ENCODE measurements around the gene EXOSC2. TPM values are rescaled to one million over a fixed set of nuclear protein-coding genes. Genes with fewer than 3 reads are reported as not detected.

EXOSC2 gene
- total RNA-seq, 3 donors from 2014 or later = 112 to 116 (median 113) TPM

GRCh38 chr9:130728721-130729120 lies 35.1 kb downstream of the EXOSC2 start:
- H3K9me3 Mint-ChIP-seq = no peaks in the 10 kb centered on the region
- peaks cover 5% of the 10 kb centered on the region for H3K36me3 Mint-ChIP-seq (ENCODE audit: insufficient read depth)
- no peak overlapping the region for H3K4me3 Mint-ChIP-seq
- H3K27me3 Mint-ChIP-seq (ENCODE audit: low read depth) = no peaks in the 10 kb centered on the region
- DNase-seq (no peak), ATAC-seq (no peak)
- H3K4me1 Mint-ChIP-seq (ENCODE audit: low read depth) = peaks cover 15% of the 10 kb centered on the region

GRCh38 chr9:130729145-130729544 lies 35.6 kb downstream of the EXOSC2 start:
- DNase-seq (no peak), ATAC-seq (no peak)
- Mint-ChIP-seq H3K27me3 (ENCODE audit: low read depth) (no peaks in the 10 kb centered on the region), H3K36me3 (ENCODE audit: insufficient read depth) (peaks cover 5% of the 10 kb centered on the region), H3K4me1 (ENCODE audit: low read depth) (peaks cover 15% of the 10 kb centered on the region), H3K9me3 (no peaks in the 10 kb centered on the region), H3K4me3 (no peak overlapping the region)

GRCh38 chr9:130731355-130731754 lies 37.8 kb downstream of the EXOSC2 start:
- ATAC-seq = no peak
- no peaks in the 10 kb centered on the region for H3K27me3 Mint-ChIP-seq (ENCODE audit: low read depth)
- H3K4me3 Mint-ChIP-seq = no peak overlapping the region
- DNase-seq = no peak
- no peaks in the 10 kb centered on the region for H3K9me3 Mint-ChIP-seq
- H3K36me3 Mint-ChIP-seq (ENCODE audit: insufficient read depth) = peaks cover 5% of the 10 kb centered on the region
- H3K4me1 Mint-ChIP-seq (ENCODE audit: low read depth) = peaks cover 18% of the 10 kb centered on the region

GRCh38 chr9:130732136-130732535 lies 38.6 kb downstream of the EXOSC2 start:
- Mint-ChIP-seq H3K36me3 (ENCODE audit: insufficient read depth) (peaks cover 5% of the 10 kb centered on the region), H3K9me3 (no peaks in the 10 kb centered on the region), H3K4me1 (ENCODE audit: low read depth) (peaks cover 18% of the 10 kb centered on the region), H3K4me3 (no peak overlapping the region), H3K27me3 (ENCODE audit: low read depth) (no peaks in the 10 kb centered on the region)
- ATAC-seq (no peak), DNase-seq (no peak)

DNA sequence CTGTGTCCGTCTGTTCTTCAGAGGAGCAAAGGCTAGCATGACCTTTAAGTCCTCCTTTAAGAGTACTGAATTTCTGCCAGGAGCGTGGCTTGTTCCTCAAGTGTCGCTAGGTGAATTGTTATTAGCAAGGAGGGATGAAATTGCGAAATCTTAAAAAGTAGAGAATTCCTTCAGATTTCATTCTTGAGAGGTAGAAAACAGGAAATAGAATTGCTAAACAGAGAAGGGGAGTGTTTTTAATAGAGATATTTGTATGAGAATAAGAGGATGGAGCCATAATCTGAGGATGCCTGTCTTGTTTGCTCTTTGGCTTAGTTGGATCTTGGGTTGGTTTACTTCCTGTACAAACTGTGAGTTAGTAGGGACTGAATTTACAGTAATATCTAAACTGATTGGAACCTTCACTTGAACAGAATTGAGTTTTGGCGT lies 39.2 kb downstream of the EXOSC2 start:
- Mint-ChIP-seq H3K27me3 (ENCODE audit: low read depth) (no peaks in the 10 kb centered on the region), H3K36me3 (ENCODE audit: insufficient read depth) (peaks cover 5% of the 10 kb centered on the region), H3K9me3 (no peaks in the 10 kb centered on the region), H3K4me1 (ENCODE audit: low read depth) (peaks cover 18% of the 10 kb centered on the region), H3K4me3 (no peak overlapping the region)
- DNase-seq = no peak
- no peak for ATAC-seq

DNA sequence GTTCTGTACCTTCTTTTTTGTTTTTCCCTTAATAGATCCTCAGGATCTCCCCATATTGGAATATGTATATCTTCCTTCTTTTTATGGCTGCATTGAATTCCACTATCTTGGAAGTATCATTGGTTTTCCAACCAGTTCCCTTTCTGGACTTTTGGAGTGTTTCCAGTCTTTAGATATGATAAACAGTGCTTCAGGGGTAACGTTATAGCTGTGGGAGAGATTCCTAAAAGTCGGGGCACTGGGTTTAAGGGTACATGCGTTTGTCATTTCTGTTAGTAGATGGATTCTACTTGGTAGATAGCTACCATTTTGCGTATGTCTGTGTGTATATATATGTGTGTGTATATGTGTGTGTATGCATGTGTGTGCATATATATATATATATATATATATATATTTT lies 42.0 kb downstream of the EXOSC2 start:
- Mint-ChIP-seq H3K27me3 (ENCODE audit: low read depth) (no peaks in the 10 kb centered on the region), H3K36me3 (ENCODE audit: insufficient read depth) (peaks cover 3% of the 10 kb centered on the region), H3K4me3 (no peak overlapping the region), H3K4me1 (ENCODE audit: low read depth) (peaks cover 10% of the 10 kb centered on the region), H3K9me3 (no peaks in the 10 kb centered on the region)
- DNase-seq = no peak
- no peak for ATAC-seq

DNA sequence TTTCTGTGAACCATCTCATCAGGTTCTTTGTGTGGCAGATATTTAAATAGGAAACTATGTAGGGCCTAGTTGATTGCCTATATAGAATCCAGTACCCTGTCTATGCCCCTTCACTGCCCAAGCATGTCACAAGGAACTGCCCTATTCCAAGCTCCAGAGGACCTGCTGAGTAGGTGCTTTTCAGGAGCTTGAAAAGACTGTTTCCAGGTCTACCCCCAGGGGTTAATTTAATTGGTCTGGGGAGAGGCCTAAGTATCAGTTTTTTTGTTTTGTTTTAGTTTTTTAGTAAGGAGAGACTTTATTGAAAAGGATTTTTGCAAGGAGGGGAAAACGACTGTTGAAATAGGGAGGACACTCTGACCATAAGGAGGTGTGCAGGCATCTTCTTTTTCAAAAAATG lies 43.3 kb downstream of the EXOSC2 start:
- H3K36me3 Mint-ChIP-seq (ENCODE audit: insufficient read depth) = peaks cover 3% of the 10 kb centered on the region
- H3K4me3 Mint-ChIP-seq = no peak overlapping the region
- peaks cover 7% of the 10 kb centered on the region for H3K4me1 Mint-ChIP-seq (ENCODE audit: low read depth)
- H3K9me3 Mint-ChIP-seq = no peaks in the 10 kb centered on the region
- DNase-seq = no peak
- ATAC-seq = no peak
- no peaks in the 10 kb centered on the region for H3K27me3 Mint-ChIP-seq (ENCODE audit: low read depth)

- ATAC-seq = no peak
- H3K4me3 Mint-ChIP-seq = no peak overlapping the region
- DNase-seq = no peak
Measured at GRCh38 chr9:130738281-130738680, 44.7 kb downstream of the EXOSC2 start.

DNA sequence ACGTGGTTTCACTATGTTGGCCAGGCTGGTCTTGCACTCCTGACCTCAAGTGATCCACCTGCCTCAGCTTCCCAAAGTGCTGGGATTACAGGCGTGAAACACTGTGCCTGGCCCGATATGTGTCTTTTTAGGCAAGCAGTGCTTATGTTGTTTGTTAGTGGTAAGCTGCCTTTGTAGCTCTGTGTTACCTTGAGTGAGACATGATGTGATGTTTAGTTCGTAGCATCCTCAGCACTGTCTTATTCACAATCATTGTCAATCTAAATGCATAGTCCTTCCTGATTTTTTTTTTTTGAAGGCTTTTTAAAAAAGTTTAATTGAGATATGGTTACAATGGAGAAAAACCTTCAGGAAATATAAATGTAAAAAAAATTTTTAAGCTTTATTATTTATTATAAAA lies 45.5 kb downstream of the EXOSC2 start:
- H3K4me3 Mint-ChIP-seq = no peak overlapping the region
- ATAC-seq = no peak
- no peak for DNase-seq
- peaks cover 7% of the 10 kb centered on the region for H3K4me1 Mint-ChIP-seq (ENCODE audit: low read depth)
- peaks cover 3% of the 10 kb centered on the region for H3K36me3 Mint-ChIP-seq (ENCODE audit: insufficient read depth)
- H3K27me3 Mint-ChIP-seq (ENCODE audit: low read depth) = no peaks in the 10 kb centered on the region
- no peaks in the 10 kb centered on the region for H3K9me3 Mint-ChIP-seq

More at GRCh38 chr9:130738281-130738680, 44.7 kb downstream of the EXOSC2 start:
- H3K9me3 Mint-ChIP-seq = no peaks in the 10 kb centered on the region
- peaks cover 6% of the 10 kb centered on the region for H3K4me1 Mint-ChIP-seq (ENCODE audit: low read depth)
- peaks cover 3% of the 10 kb centered on the region for H3K36me3 Mint-ChIP-seq (ENCODE audit: insufficient read depth)
- H3K27me3 Mint-ChIP-seq (ENCODE audit: low read depth) = no peaks in the 10 kb centered on the region

- peaks cover 5% of the 10 kb centered on the region for H3K4me1 Mint-ChIP-seq (ENCODE audit: low read depth)
- DNase-seq = no peak
- no peaks in the 10 kb centered on the region for H3K9me3 Mint-ChIP-seq
- peaks cover 3% of the 10 kb centered on the region for H3K36me3 Mint-ChIP-seq (ENCODE audit: insufficient read depth)
- H3K4me3 Mint-ChIP-seq = no peak overlapping the region
- ATAC-seq = no peak
- no peaks in the 10 kb centered on the region for H3K27me3 Mint-ChIP-seq (ENCODE audit: low read depth)
Measured at GRCh38 chr9:130740218-130741023, 46.8 kb downstream of the EXOSC2 start.

DNA sequence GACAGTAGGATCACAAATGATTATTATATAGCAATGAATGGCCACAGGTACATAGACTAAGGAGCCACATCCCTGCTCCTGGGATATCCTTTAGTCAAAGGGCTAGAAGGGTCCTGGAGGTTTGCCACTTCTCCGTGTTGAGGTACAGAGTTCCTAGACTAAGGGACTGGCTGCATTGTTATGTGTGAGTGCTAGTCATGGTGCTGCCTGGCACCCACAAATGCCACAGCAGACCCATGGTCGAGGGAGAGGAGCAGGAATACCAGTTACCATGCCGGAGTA lies 47.4 kb downstream of the EXOSC2 start:
- no peak for DNase-seq
- H3K36me3 Mint-ChIP-seq (ENCODE audit: insufficient read depth) = peaks cover 5% of the 10 kb centered on the region
- no peaks in the 10 kb centered on the region for H3K9me3 Mint-ChIP-seq
- H3K4me1 Mint-ChIP-seq (ENCODE audit: low read depth) = peaks cover 4% of the 10 kb centered on the region
- no peak for ATAC-seq
- H3K4me3 Mint-ChIP-seq = no peak overlapping the region
- no peaks in the 10 kb centered on the region for H3K27me3 Mint-ChIP-seq (ENCODE audit: low read depth)

GRCh38 chr9:130741831-130742449 lies 48.4 kb downstream of the EXOSC2 start:
- no peak overlapping the region for H3K4me3 Mint-ChIP-seq
- H3K4me1 Mint-ChIP-seq (ENCODE audit: low read depth) = peaks cover 6% of the 10 kb centered on the region
- H3K27me3 Mint-ChIP-seq (ENCODE audit: low read depth) = no peaks in the 10 kb centered on the region
- peaks cover 4% of the 10 kb centered on the region for H3K9me3 Mint-ChIP-seq
- DNase-seq (no peak), ATAC-seq (peak; percentile 53 to 65)
- H3K36me3 Mint-ChIP-seq (ENCODE audit: insufficient read depth) = peaks cover 9% of the 10 kb centered on the region

DNA sequence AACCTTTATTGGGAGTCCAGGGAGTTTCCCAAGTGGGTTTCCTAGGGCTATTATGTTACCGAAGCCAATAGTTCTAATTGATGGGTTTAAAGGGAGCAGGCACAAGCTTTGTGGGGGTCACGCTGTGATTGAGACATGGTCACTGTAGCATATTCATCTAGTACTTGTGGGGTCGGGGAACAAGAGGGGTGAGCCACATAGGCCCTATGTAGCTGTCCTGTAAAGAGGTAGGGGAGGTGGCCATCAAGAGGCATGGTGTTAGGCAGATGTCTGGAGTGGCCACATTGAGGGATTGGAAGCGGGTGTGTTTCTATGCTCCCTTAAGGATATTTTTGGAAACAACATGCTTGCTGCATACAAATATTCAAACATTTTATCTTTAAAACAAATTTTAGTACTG lies 50.1 kb downstream of the EXOSC2 start:
- H3K9me3 Mint-ChIP-seq = peaks cover 4% of the 10 kb centered on the region
- H3K4me3 Mint-ChIP-seq = no peak overlapping the region
- no peak for ATAC-seq
- no peaks in the 10 kb centered on the region for H3K27me3 Mint-ChIP-seq (ENCODE audit: low read depth)
- H3K4me1 Mint-ChIP-seq (ENCODE audit: low read depth) = peaks cover 6% of the 10 kb centered on the region
- DNase-seq = no peak
- H3K36me3 Mint-ChIP-seq (ENCODE audit: insufficient read depth) = peaks cover 9% of the 10 kb centered on the region

DNA sequence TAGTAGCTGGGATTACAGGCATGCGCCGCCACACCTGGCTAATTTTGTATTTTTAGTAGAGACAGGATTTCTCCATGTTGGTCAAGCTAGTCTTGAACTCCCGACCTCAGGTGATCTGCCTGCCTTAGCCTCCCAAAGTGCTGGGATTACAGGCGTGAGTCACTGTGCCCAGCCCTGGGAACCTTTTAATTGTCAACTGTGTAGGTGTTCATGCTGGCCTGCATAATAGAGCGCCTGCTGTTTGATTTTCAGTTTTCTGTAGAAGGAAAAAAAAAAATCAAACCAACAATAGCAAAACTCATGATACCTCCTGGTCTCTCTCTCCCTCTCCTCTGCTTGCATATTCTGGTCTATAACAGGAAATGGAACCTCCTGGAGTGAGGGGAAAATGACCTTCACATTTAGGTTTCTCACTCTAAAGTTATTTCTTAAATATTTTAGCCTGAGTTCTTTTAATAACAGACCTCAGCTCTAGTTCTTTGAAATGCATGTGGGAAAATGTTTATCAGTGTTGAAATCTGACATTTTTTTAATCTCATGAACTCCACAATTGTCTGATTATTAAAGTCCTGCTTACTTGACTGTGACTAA lies 51.7 kb downstream of the EXOSC2 start:
- Mint-ChIP-seq H3K9me3 (peaks cover 4% of the 10 kb centered on the region), H3K27me3 (ENCODE audit: low read depth) (no peaks in the 10 kb centered on the region)
- ATAC-seq = no peak

DNA sequence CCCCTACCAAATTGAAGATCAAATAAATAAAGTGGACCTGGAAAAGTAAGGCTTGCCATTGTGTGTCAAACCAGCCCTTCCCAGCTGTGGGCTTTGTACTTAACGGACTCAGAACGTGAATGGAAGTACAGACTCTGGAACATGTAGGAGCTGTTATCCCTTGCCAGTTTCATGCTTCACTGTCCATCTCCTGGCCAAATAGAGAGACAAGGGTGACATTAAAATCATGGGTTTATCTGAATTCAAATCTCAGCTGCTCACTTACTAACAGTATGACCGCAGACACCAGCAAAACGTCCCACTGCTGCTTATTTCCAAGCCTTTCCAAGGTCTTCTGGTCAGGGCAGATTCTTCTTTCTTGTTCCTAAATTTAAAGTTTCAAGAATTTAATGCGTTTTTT lies 52.2 kb downstream of the EXOSC2 start:
- no peak for ATAC-seq
- peaks cover 4% of the 10 kb centered on the region for H3K9me3 Mint-ChIP-seq
- H3K4me1 Mint-ChIP-seq (ENCODE audit: low read depth) = peaks cover 4% of the 10 kb centered on the region
- peaks cover 6% of the 10 kb centered on the region for H3K36me3 Mint-ChIP-seq (ENCODE audit: insufficient read depth)
- no peaks in the 10 kb centered on the region for H3K27me3 Mint-ChIP-seq (ENCODE audit: low read depth)
- H3K4me3 Mint-ChIP-seq = no peak overlapping the region
- no peak for DNase-seq

More for the DNA sequence above, 51.7 kb downstream of the EXOSC2 start:
- Mint-ChIP-seq H3K4me1 (ENCODE audit: low read depth) (peaks cover 4% of the 10 kb centered on the region), H3K36me3 (ENCODE audit: insufficient read depth) (peaks cover 9% of the 10 kb centered on the region), H3K4me3 (no peak overlapping the region)
- no peak for DNase-seq
